DND-41 (cell line): ENCODE results near the gene FITM2.
A peak's percentile ranks its signal among the peaks of the same experiment; 100 is the strongest.

Source experiments
- ATAC-seq: fragments of 200-7000 bp; cut with Tn5 transposase; 3 replicates; pipeline ENCODE4 v1.9.1; 2021; ENCODE audit warnings: low read depth; ENCODE audit not compliant: insufficient read depth
- DNase-seq: peaks from one replicate; pipeline ENCODE4 v3.0.0-alpha.2; 2020
- H2AFZ ChIP-seq: 2 replicates; pipeline ENCODE4 v1.6.0; 2012; ENCODE audit warnings: low read depth, low read length
- H3K27ac ChIP-seq: 2 replicates; pipeline ENCODE4 v1.5.1; 2012; ENCODE audit warnings: low read length, inconsistent platforms
- H3K27me3 ChIP-seq: fragments of 200-600 bp; sonication (generic); 2 replicates; pipeline ENCODE4 v1.6.0; 2012; ENCODE audit warnings: low read length, mild to moderate bottlenecking, inconsistent platforms; ENCODE audit not compliant: insufficient read depth, poor library complexity
- H3K36me3 ChIP-seq: 2 replicates; pipeline ENCODE4 v1.5.1; 2012; ENCODE audit warnings: low read length, inconsistent platforms; ENCODE audit not compliant: insufficient read depth
- H3K4me1 ChIP-seq: 2 replicates; pipeline ENCODE4 v1.5.1; 2012; ENCODE audit warnings: mild to moderate bottlenecking, low read length; ENCODE audit not compliant: insufficient read depth
- H3K4me2 ChIP-seq: 2 replicates; pipeline ENCODE4 v1.6.0; 2012; ENCODE audit warnings: mild to moderate bottlenecking, moderate library complexity, low read length, inconsistent platforms; ENCODE audit not compliant: insufficient read depth
- H3K4me3 ChIP-seq, 2 experiments: fragments of 200-600 bp in 1 of 2; shearing (Covaris generic) in 1 of 2; 2 replicates each; pipeline ENCODE4 v1.5.1; 2012 to 2016; ENCODE audit warnings: inconsistent platforms in 2 of 2, low read length in 2 of 2, mild to moderate bottlenecking in 2 of 2, low read depth in 1 of 2, moderate library complexity in 1 of 2
- H3K79me2 ChIP-seq: 2 replicates; pipeline ENCODE4 v1.6.0; 2012; ENCODE audit warnings: low read length, inconsistent platforms; ENCODE audit not compliant: insufficient read depth
- H3K9ac ChIP-seq: 2 replicates; pipeline ENCODE4 v1.6.0; 2012; ENCODE audit warnings: low read depth, mild to moderate bottlenecking, inconsistent platforms, low read length, moderate library complexity
- H3K9me3 ChIP-seq: 2 replicates; pipeline ENCODE4 v1.5.1; 2012; ENCODE audit warnings: low read length, moderate library complexity, mild to moderate bottlenecking, inconsistent platforms; ENCODE audit not compliant: insufficient read depth, severe bottlenecking
- H4K20me1 ChIP-seq: 2 replicates; pipeline ENCODE4 v1.6.0; 2012; ENCODE audit warnings: low read length; ENCODE audit not compliant: insufficient read depth
- EZH2 ChIP-seq: IDR thresholded peaks from 3 replicates; pipeline ENCODE4 v1.6.1; 2012; ENCODE audit warnings: borderline replicate concordance, low read depth, mild to moderate bottlenecking, moderate library complexity, low read length, inconsistent platforms; ENCODE audit not compliant: severe bottlenecking
- TF ChIP-seq, protein P1 (sequence below): IDR thresholded peaks from 2 replicates; pipeline ENCODE4 v1.5.1; 2012; ENCODE audit warnings: borderline replicate concordance, low read length, moderate library complexity, mild to moderate bottlenecking; ENCODE audit not compliant: poor library complexity, severe bottlenecking; ENCODE audit errors: extremely low read depth

Gene FITM2

DNA sequence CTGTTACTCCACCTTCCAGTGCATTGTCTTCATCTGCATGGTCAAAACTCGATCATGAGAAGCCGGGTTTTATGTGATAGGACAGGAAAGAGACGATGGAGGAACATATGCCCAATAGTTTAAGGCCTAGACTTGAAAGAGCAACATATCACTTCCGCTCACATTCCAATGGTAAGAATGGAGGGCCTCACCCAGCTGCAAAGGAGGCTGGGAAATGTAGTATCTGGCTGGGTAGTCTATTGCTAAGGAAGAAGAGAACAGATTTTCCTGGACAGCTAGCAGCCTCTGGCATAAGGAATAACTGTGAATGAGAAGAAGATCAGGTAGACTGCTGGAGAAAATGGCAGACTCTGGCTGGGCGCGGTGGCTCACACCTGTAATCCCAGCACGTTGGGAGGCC is 19.2 kb downstream of the FITM2 start:
- Histone ChIP-seq H3K27ac (no peak overlapping the region), H4K20me1 (peaks cover 5% of the 10 kb centered on the region; the same call in 1 of the 2 replicates), H3K4me1 (no peaks in the 10 kb centered on the region), H3K9me3 (peaks cover 4% of the 10 kb centered on the region), H2AFZ (no peak overlapping the region), H3K36me3 (no peaks in the 10 kb centered on the region), H3K79me2 (no peaks in the 10 kb centered on the region), H3K4me2 (no peak overlapping the region), H3K9ac (no peak overlapping the region), H3K27me3 (no peaks in the 10 kb centered on the region), H3K4me3 (no peak overlapping the region)
- DNase-seq (no peak), ATAC-seq (no peak)
- no peak for TF ChIP-seq EZH2
- TF ChIP-seq, protein P1, sequence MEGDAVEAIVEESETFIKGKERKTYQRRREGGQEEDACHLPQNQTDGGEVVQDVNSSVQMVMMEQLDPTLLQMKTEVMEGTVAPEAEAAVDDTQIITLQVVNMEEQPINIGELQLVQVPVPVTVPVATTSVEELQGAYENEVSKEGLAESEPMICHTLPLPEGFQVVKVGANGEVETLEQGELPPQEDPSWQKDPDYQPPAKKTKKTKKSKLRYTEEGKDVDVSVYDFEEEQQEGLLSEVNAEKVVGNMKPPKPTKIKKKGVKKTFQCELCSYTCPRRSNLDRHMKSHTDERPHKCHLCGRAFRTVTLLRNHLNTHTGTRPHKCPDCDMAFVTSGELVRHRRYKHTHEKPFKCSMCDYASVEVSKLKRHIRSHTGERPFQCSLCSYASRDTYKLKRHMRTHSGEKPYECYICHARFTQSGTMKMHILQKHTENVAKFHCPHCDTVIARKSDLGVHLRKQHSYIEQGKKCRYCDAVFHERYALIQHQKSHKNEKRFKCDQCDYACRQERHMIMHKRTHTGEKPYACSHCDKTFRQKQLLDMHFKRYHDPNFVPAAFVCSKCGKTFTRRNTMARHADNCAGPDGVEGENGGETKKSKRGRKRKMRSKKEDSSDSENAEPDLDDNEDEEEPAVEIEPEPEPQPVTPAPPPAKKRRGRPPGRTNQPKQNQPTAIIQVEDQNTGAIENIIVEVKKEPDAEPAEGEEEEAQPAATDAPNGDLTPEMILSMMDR: no peak

DNA sequence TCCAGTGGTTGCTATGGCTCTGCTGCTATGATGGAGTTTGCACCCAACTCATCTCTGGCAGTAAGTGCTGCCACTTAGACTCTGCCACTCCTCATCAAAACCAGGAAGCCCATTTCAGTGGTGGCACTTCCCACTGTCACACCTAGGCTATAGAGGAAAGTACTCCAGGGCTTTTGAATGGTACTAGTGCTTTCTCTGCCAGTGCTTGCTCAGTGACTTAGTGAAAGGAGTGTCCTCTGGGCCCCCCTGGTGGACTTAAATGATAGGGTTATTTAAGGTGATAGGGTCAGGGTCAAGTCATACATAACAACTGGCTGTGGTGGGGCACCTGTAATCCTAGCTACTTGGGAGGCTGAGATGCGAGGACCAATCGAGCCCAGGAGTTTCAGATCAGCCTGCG is 22.8 kb downstream of the FITM2 start:
- 0 out of 2 replicates have a peak, but pooled peaks cover 3% of the 10 kb centered on the region for H4K20me1 ChIP-seq
- no peaks in the 10 kb centered on the region for H3K27me3 ChIP-seq
- TF ChIP-seq, protein P1: peak; percentile 10
- no peak for TF ChIP-seq EZH2
- no peak overlapping the region for H3K4me2 ChIP-seq
- no peaks in the 10 kb centered on the region for H3K36me3 ChIP-seq
- DNase-seq (no peak), ATAC-seq (no peak)
- no peaks in the 10 kb centered on the region for H3K4me1 ChIP-seq
- no peak overlapping the region for H3K27ac ChIP-seq
- no peak overlapping the region for H3K9ac ChIP-seq
- H3K9me3 ChIP-seq: peaks cover 4% of the 10 kb centered on the region
- H2AFZ ChIP-seq: no peak overlapping the region
- H3K4me3 ChIP-seq: no peak overlapping the region
- H3K79me2 ChIP-seq: no peaks in the 10 kb centered on the region

DNA sequence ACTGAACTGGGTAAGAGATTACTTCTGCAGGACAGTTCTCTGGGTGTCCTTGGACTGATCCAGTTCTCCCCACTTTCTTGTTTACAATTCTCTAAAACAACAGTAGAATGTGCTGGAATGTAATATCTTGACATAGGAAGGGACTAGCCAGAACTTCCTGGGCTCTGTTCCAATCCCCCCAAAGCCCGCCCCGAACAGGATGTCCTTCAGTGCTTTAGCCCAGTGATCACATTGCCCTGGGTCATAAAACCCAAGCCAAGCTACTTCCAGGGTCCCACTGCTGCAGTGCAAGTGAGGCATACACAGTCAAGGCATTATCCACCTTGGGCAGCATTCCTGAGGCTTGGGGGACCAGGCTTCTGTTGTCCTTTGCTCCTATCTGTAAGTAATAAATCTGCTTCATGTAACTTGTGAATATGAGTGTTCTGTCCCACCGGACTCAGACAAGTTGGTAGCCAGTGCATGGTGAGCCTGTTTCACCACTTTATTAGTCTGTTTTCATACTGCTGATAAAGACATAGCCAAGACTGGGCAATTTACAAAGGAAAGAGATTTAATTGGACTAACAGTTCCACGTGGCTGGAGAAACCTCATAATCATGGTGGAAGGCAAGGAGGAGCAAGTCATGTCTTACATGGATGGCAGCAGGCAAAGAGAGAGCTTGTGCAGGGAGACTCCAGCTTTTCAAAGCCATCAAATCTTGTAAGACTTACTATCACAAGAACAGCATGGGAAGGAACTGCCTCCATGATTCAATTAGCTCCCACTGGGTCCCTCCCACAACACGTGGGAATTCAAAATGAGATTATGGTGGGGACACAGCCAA is 23.5 kb downstream of the FITM2 start:
- H3K9ac ChIP-seq: no peak overlapping the region
- H2AFZ ChIP-seq: no peak overlapping the region
- H3K4me2 ChIP-seq: no peak overlapping the region
- H3K27ac ChIP-seq: no peak overlapping the region
- no peak overlapping the region for H3K4me3 ChIP-seq
- ATAC-seq: no peak
- no peaks in the 10 kb centered on the region for H3K79me2 ChIP-seq
- TF ChIP-seq, protein P1: no peak
- no peak for TF ChIP-seq EZH2
- no peaks in the 10 kb centered on the region for H3K4me1 ChIP-seq
- H3K27me3 ChIP-seq: no peaks in the 10 kb centered on the region
- DNase-seq: no peak
- H4K20me1 ChIP-seq: 0 out of 2 replicates have a peak, but pooled peaks cover 3% of the 10 kb centered on the region
- peaks cover 4% of the 10 kb centered on the region for H3K9me3 ChIP-seq
- no peaks in the 10 kb centered on the region for H3K36me3 ChIP-seq
